ENCODE results near the gene TNRC6B. TPM values are rescaled to one million over a fixed set of nuclear protein-coding genes. Genes with fewer than 3 reads are reported as not detected.
A peak's percentile ranks its signal among the peaks of the same experiment; 100 is the strongest.

TNRC6B gene
- total RNA-seq, 4 donors from 2014 or later: 34.5 to 57.0 (median 45.4) TPM

DNA sequence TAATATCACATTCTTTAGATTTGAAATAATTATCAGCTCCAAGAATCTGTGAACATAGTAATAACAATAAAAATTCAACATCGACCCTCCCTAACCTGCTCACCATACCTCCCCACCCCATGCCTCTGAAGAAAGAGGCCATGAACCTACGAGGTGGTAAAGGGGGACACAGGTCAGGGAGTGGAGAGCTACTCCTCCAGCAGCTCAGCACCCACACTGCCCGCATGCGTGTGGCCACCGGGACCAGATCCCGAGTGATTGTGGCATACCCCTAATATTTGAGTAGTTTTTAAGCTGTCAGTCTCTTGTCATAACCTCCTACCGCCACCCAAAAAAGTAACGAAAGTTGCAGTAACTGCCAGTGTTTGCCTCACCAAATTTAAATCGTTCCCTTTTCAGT lies 151.7 kb downstream of the TNRC6B start:
- no peak for DNase-seq (ENCODE audit: extremely low spot score)
- WGBS: 86% methylated on average over 9 of the region's 9 CpGs
- intact Hi-C loops (cut with DNase I): no loop called here
- no peaks in the 10 kb centered on the region for H3K9me3 ChIP-seq
- H3K4me1 ChIP-seq: peaks cover 0 to 30% (median 23%) of the 10 kb centered on the region in 4 donors
- TF ChIP-seq POLR2A (IDR thresholded peaks at IDR 0.05; ENCODE audit: low read depth): no peak
- no peak for TF ChIP-seq EP300 (IDR thresholded peaks at IDR 0.05)
- TF ChIP-seq, protein P1, sequence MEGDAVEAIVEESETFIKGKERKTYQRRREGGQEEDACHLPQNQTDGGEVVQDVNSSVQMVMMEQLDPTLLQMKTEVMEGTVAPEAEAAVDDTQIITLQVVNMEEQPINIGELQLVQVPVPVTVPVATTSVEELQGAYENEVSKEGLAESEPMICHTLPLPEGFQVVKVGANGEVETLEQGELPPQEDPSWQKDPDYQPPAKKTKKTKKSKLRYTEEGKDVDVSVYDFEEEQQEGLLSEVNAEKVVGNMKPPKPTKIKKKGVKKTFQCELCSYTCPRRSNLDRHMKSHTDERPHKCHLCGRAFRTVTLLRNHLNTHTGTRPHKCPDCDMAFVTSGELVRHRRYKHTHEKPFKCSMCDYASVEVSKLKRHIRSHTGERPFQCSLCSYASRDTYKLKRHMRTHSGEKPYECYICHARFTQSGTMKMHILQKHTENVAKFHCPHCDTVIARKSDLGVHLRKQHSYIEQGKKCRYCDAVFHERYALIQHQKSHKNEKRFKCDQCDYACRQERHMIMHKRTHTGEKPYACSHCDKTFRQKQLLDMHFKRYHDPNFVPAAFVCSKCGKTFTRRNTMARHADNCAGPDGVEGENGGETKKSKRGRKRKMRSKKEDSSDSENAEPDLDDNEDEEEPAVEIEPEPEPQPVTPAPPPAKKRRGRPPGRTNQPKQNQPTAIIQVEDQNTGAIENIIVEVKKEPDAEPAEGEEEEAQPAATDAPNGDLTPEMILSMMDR (IDR thresholded peaks at IDR 0.05): no peak
- TF ChIP-seq POLR2AphosphoS5 (IDR thresholded peaks at IDR 0.05): no peak
- no peak overlapping the region for H3K4me3 ChIP-seq
- H3K27me3 ChIP-seq: no peaks in the 10 kb centered on the region
- H3K36me3 ChIP-seq: peaks cover 0 to 33% (median 19%) of the 10 kb centered on the region in 4 donors
- no peak overlapping the region for H3K27ac ChIP-seq (replicated peaks in 1 of 4)

GRCh38 chr22:40330086-40330485 lies 152.4 kb downstream of the TNRC6B start:
- 78% methylated on average over 4 of the region's 4 CpGs for WGBS
- DNase-seq (ENCODE audit: extremely low spot score): no peak
- H3K27me3 ChIP-seq: no peaks in the 10 kb centered on the region
- intact Hi-C loops (cut with DNase I): no loop called here
- H3K4me3 ChIP-seq: no peak overlapping the region
- no peak overlapping the region for H3K27ac ChIP-seq (replicated peaks in 1 of 4)
- H3K9me3 ChIP-seq: no peaks in the 10 kb centered on the region
- peaks cover 0 to 29% (median 17%) of the 10 kb centered on the region in 4 donors for H3K36me3 ChIP-seq
- TF ChIP-seq POLR2AphosphoS5 (IDR thresholded peaks at IDR 0.05) (no peak), POLR2A (IDR thresholded peaks at IDR 0.05; ENCODE audit: low read depth) (no peak), EP300 (IDR thresholded peaks at IDR 0.05) (no peak)
- TF ChIP-seq, protein P1 (IDR thresholded peaks at IDR 0.05): no peak
- peaks cover 0 to 30% (median 23%) of the 10 kb centered on the region in 4 donors for H3K4me1 ChIP-seq

GRCh38 chr22:40330615-40331014 lies 152.9 kb downstream of the TNRC6B start:
- Histone ChIP-seq H3K4me1 (peaks cover 0 to 30% (median 23%) of the 10 kb centered on the region in 4 donors), H3K4me3 (no peak overlapping the region), H3K27ac (replicated peaks in 1 of 4) (no peak overlapping the region), H3K9me3 (no peaks in the 10 kb centered on the region), H3K27me3 (no peaks in the 10 kb centered on the region), H3K36me3 (peaks cover 0 to 24% (median 12%) of the 10 kb centered on the region in 4 donors)
- TF ChIP-seq EP300 (IDR thresholded peaks at IDR 0.05): no peak
- no peak for TF ChIP-seq POLR2AphosphoS5 (IDR thresholded peaks at IDR 0.05)
- TF ChIP-seq, protein P1 (IDR thresholded peaks at IDR 0.05): no peak
- no peak for TF ChIP-seq POLR2A (IDR thresholded peaks at IDR 0.05; ENCODE audit: low read depth)
- intact Hi-C loops (cut with DNase I): no loop called here
- DNase-seq (ENCODE audit: extremely low spot score): no peak
- 83% methylated on average over 10 of the region's 10 CpGs for WGBS

- H3K4me3 ChIP-seq: no peak overlapping the region
- TF ChIP-seq, protein P1 (IDR thresholded peaks at IDR 0.05): no peak
- TF ChIP-seq POLR2A (IDR thresholded peaks at IDR 0.05; ENCODE audit: low read depth) (no peak), POLR2AphosphoS5 (IDR thresholded peaks at IDR 0.05) (no peak), EP300 (IDR thresholded peaks at IDR 0.05) (no peak)
- intact Hi-C loops (cut with DNase I): no loop called here
- peaks cover 0 to 29% (median 12%) of the 10 kb centered on the region in 4 donors for H3K36me3 ChIP-seq
- no peaks in the 10 kb centered on the region for H3K9me3 ChIP-seq
- WGBS: 64% methylated on average over 4 of the region's 4 CpGs
- DNase-seq (ENCODE audit: extremely low spot score): no peak
- peaks cover 0 to 30% (median 21%) of the 10 kb centered on the region in 4 donors for H3K4me1 ChIP-seq
- H3K27me3 ChIP-seq: no peaks in the 10 kb centered on the region
- H3K27ac ChIP-seq (replicated peaks in 1 of 4): peak overlapping the region; percentile 7 to 39 (median 27)
Observed at GRCh38 chr22:40331706-40332105, 154.0 kb downstream of the TNRC6B start.

DNA sequence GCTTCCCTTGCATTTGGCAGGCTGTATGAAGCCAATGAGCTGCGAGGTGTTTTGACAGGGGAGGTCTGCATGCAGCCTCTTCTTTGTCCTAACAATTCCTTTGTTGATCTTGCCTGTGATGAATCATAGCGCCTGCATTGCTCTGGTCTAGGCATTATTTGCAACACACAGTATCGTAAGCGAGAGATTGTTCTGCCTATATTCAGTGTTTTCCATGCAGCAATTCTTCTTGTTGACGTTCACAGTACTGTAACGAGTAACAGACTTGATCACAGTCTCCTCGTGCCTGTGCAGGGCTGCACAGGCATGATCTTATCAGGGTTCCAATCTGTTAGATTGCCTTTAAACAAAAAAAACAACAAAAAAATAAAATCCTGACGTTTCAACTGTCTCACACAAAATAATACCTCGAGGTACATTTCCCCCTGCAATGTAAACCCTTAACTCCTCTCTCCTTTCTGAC lies 154.6 kb downstream of the TNRC6B start:
- TF ChIP-seq POLR2A (IDR thresholded peaks at IDR 0.05; ENCODE audit: low read depth) (no peak), EP300 (IDR thresholded peaks at IDR 0.05) (no peak), POLR2AphosphoS5 (IDR thresholded peaks at IDR 0.05) (peak; percentile 8 to 31)
- TF ChIP-seq, protein P1 (IDR thresholded peaks at IDR 0.05): no peak
- intact Hi-C loops (cut with DNase I): no loop called here
- H3K36me3 ChIP-seq: peaks cover 0 to 35% (median 12%) of the 10 kb centered on the region in 4 donors
- H3K27ac ChIP-seq (replicated peaks in 1 of 4): peak overlapping the region; percentile 7 to 39 (median 27)
- H3K4me1 ChIP-seq: peaks cover 0 to 23% (median 14%) of the 10 kb centered on the region in 4 donors
- no peak overlapping the region for H3K4me3 ChIP-seq
- WGBS: 44% methylated on average over 9 of the region's 9 CpGs
- no peaks in the 10 kb centered on the region for H3K27me3 ChIP-seq
- no peak for DNase-seq (ENCODE audit: extremely low spot score)
- no peaks in the 10 kb centered on the region for H3K9me3 ChIP-seq
